ENCODE data around the gene TIAM1. TPM values are rescaled to one million over a fixed set of nuclear protein-coding genes. Genes with fewer than 3 reads are reported as not detected.

Gene TIAM1
- total RNA-seq, 2 experiments from 2014 or later, result 55.7 to 59.1 TPM

GRCh38 chr21:31107871-31108270, 236.2 kb downstream of the TIAM1 start:
- ChIA-PET CTCF (interaction anchor here (1.1 kb wide), 1 partner anchor 11 kb away, joined by 3 read pairs; no protein-coding TSS in a partner anchor), POLR2A (no interaction called here)
- H3K27ac Mint-ChIP-seq, result no peak overlapping the region

GRCh38 chr21:31107176-31107785, 236.8 kb downstream of the TIAM1 start:
- H3K27me3 Mint-ChIP-seq, result no peaks in the 10 kb centered on the region
- POLR2A ChIA-PET, result no interaction called here
- peaks cover 24% of the 10 kb centered on the region for H3K36me3 Mint-ChIP-seq (ENCODE audit: low read depth)
- CTCF ChIA-PET, result interaction anchor here (0.5 kb wide), 1 partner anchor 1355 kb away, joined by 4 read pairs; no protein-coding TSS in a partner anchor
- H3K4me3 Mint-ChIP-seq, result no peak overlapping the region
- no peak overlapping the region for H3K27ac Mint-ChIP-seq
- no peak for DNase-seq
- H3K4me1 Mint-ChIP-seq, result peaks cover 22% of the 10 kb centered on the region
- peaks cover 11% of the 10 kb centered on the region for H3K9me3 Mint-ChIP-seq

More at GRCh38 chr21:31107871-31108270, 236.2 kb downstream of the TIAM1 start:
- peaks cover 11% of the 10 kb centered on the region for H3K9me3 Mint-ChIP-seq
- DNase-seq, result no peak
- H3K4me3 Mint-ChIP-seq, result no peak overlapping the region
- peaks cover 17% of the 10 kb centered on the region for H3K4me1 Mint-ChIP-seq
- no peaks in the 10 kb centered on the region for H3K27me3 Mint-ChIP-seq
- H3K36me3 Mint-ChIP-seq (ENCODE audit: low read depth), result peaks cover 24% of the 10 kb centered on the region

GRCh38 chr21:31103571-31104265, 240.3 kb downstream of the TIAM1 start:
- no peak for DNase-seq
- ChIA-PET POLR2A (no interaction called here), CTCF (interaction anchor here (0.8 to 2.5 kb wide), 2 partner anchors 26 to 477 kb away, joined by 4 to 6 read pairs; no protein-coding TSS in a partner anchor)
- Mint-ChIP-seq H3K4me3 (no peak overlapping the region), H3K27ac (peak overlapping the region; percentile 74), H3K27me3 (no peaks in the 10 kb centered on the region), H3K4me1 (peaks cover 27% of the 10 kb centered on the region), H3K36me3 (ENCODE audit: low read depth) (peaks cover 24% of the 10 kb centered on the region), H3K9me3 (peaks cover 11% of the 10 kb centered on the region)

GRCh38 chr21:31103163-31103562, 240.9 kb downstream of the TIAM1 start:
- peak overlapping the region; percentile 74 for H3K27ac Mint-ChIP-seq
- ChIA-PET POLR2A (no interaction called here), CTCF (interaction anchor here (0.8 to 2.5 kb wide), 2 partner anchors 26 to 478 kb away, joined by 4 to 6 read pairs; no protein-coding TSS in a partner anchor)
- H3K4me1 Mint-ChIP-seq, result peaks cover 32% of the 10 kb centered on the region
- H3K4me3 Mint-ChIP-seq, result no peak overlapping the region
- H3K9me3 Mint-ChIP-seq, result peaks cover 11% of the 10 kb centered on the region
- no peaks in the 10 kb centered on the region for H3K27me3 Mint-ChIP-seq
- H3K36me3 Mint-ChIP-seq (ENCODE audit: low read depth), result peaks cover 24% of the 10 kb centered on the region
- no peak for DNase-seq

- H3K27me3 Mint-ChIP-seq, result no peaks in the 10 kb centered on the region
- peaks cover 5% of the 10 kb centered on the region for H3K36me3 Mint-ChIP-seq (ENCODE audit: low read depth)
- H3K4me1 Mint-ChIP-seq, result peaks cover 32% of the 10 kb centered on the region
- peaks cover 7% of the 10 kb centered on the region for H3K9me3 Mint-ChIP-seq
- H3K4me3 Mint-ChIP-seq, result no peak overlapping the region
- ChIA-PET POLR2A (interaction anchor here (0.7 kb wide), 1 partner anchor 20 kb away, joined by 3 read pairs; no protein-coding TSS in a partner anchor), CTCF (interaction anchor here (0.6 to 2.6 kb wide), 11 partner anchors 10 to 554 kb away, joined by 3 to 12 read pairs (median 3); no protein-coding TSS in a partner anchor)
- DNase-seq, result no peak
- H3K27ac Mint-ChIP-seq, result no peak overlapping the region
These were observed 244.9 kb downstream of the TIAM1 start for GRCh38 chr21:31099122-31099521.

- Mint-ChIP-seq H3K27ac (no peak overlapping the region), H3K4me1 (peaks cover 26% of the 10 kb centered on the region), H3K27me3 (peaks cover 4% of the 10 kb centered on the region), H3K9me3 (peaks cover 7% of the 10 kb centered on the region), H3K4me3 (no peak overlapping the region), H3K36me3 (ENCODE audit: low read depth) (peaks cover 3% of the 10 kb centered on the region)
- ChIA-PET CTCF (interaction anchor here (0.7 to 2.6 kb wide), 6 partner anchors 11 to 510 kb away, joined by 3 to 12 read pairs (median 4); no protein-coding TSS in a partner anchor), POLR2A (no interaction called here)
- peak; percentile 77 for DNase-seq
These were observed 245.5 kb downstream of the TIAM1 start for GRCh38 chr21:31098576-31099005.

GRCh38 chr21:31092832-31093625, 251.0 kb downstream of the TIAM1 start:
- Mint-ChIP-seq H3K27me3 (peaks cover 21% of the 10 kb centered on the region), H3K4me1 (peaks cover 1% of the 10 kb centered on the region), H3K27ac (no peak overlapping the region), H3K36me3 (ENCODE audit: low read depth) (peaks cover 3% of the 10 kb centered on the region), H3K4me3 (no peak overlapping the region), H3K9me3 (peaks cover 7% of the 10 kb centered on the region)
- DNase-seq, result no peak
- ChIA-PET CTCF (no interaction called here), POLR2A (no interaction called here)

GRCh38 chr21:31090376-31090775, 253.7 kb downstream of the TIAM1 start:
- DNase-seq, result no peak
- Mint-ChIP-seq H3K4me1 (peaks cover 15% of the 10 kb centered on the region), H3K27me3 (peaks cover 24% of the 10 kb centered on the region), H3K27ac (no peak overlapping the region), H3K36me3 (ENCODE audit: low read depth) (peaks cover 3% of the 10 kb centered on the region), H3K4me3 (no peak overlapping the region), H3K9me3 (peaks cover 6% of the 10 kb centered on the region)
- POLR2A ChIA-PET, result no interaction called here
- CTCF ChIA-PET, result no interaction called here

- POLR2A ChIA-PET, result no interaction called here
- DNase-seq, result no peak
- no peak overlapping the region for H3K27ac Mint-ChIP-seq
These were observed 255.6 kb downstream of the TIAM1 start for GRCh38 chr21:31088474-31088751.

GRCh38 chr21:31087639-31088473, 256.2 kb downstream of the TIAM1 start:
- DNase-seq, result no peak
- H3K4me1 Mint-ChIP-seq, result peaks cover 15% of the 10 kb centered on the region
- CTCF ChIA-PET, result interaction anchor here (0.6 to 0.9 kb wide), 2 partner anchors 9 to 27 kb away, joined by 3 to 4 read pairs; no protein-coding TSS in a partner anchor
- peak overlapping the region; percentile 12 for H3K4me3 Mint-ChIP-seq
- H3K27ac Mint-ChIP-seq, result peak overlapping the region; percentile 27
- H3K27me3 Mint-ChIP-seq, result peaks cover 18% of the 10 kb centered on the region
- no peaks in the 10 kb centered on the region for H3K9me3 Mint-ChIP-seq
- POLR2A ChIA-PET, result no interaction called here
- H3K36me3 Mint-ChIP-seq (ENCODE audit: low read depth), result no peaks in the 10 kb centered on the region

More at GRCh38 chr21:31088474-31088751, 255.6 kb downstream of the TIAM1 start:
- Mint-ChIP-seq H3K4me1 (peaks cover 15% of the 10 kb centered on the region), H3K36me3 (ENCODE audit: low read depth) (no peaks in the 10 kb centered on the region), H3K4me3 (no peak overlapping the region), H3K9me3 (no peaks in the 10 kb centered on the region), H3K27me3 (peaks cover 20% of the 10 kb centered on the region)
- CTCF ChIA-PET, result no interaction called here

GRCh38 chr21:31084689-31085088, 259.4 kb downstream of the TIAM1 start:
- Mint-ChIP-seq H3K9me3 (peaks cover 2% of the 10 kb centered on the region), H3K36me3 (ENCODE audit: low read depth) (no peaks in the 10 kb centered on the region), H3K4me3 (no peak overlapping the region), H3K27ac (no peak overlapping the region), H3K27me3 (peaks cover 10% of the 10 kb centered on the region), H3K4me1 (peaks cover 15% of the 10 kb centered on the region)
- DNase-seq, result no peak
- CTCF ChIA-PET, result no interaction called here
- POLR2A ChIA-PET, result no interaction called here

GRCh38 chr21:31078796-31079195, 265.3 kb downstream of the TIAM1 start:
- H3K27me3 Mint-ChIP-seq, result peaks cover 13% of the 10 kb centered on the region
- peaks cover 2% of the 10 kb centered on the region for H3K9me3 Mint-ChIP-seq
- H3K27ac Mint-ChIP-seq, result peak overlapping the region; percentile 47
- no peaks in the 10 kb centered on the region for H3K36me3 Mint-ChIP-seq (ENCODE audit: low read depth)
- ChIA-PET CTCF (interaction anchor here (1.0 kb wide), 2 partner anchors 9 to 502 kb away, joined by 3 read pairs; no protein-coding TSS in a partner anchor), POLR2A (no interaction called here)
- DNase-seq, result no peak
- H3K4me3 Mint-ChIP-seq, result no peak overlapping the region
- H3K4me1 Mint-ChIP-seq, result peaks cover 17% of the 10 kb centered on the region
